ENCODE measurements around the gene OR8H2.
"Not testable (repeated sequence)": the region's sequence is repeated elsewhere in the genome, so short reads cannot be mapped to it uniquely, and the experiment has no call there.

Gene OR8H2

GRCh38 chr11:56103210-56103737 is at the start of gene OR8H2:
Gene OR8H2, plus strand, starts transcription at chr11:56103687. Its CDS starts 1,356 bp downstream, at chr11:56105043.
- no peak for DNase-seq

GRCh38 chr11:56056366-56056765 is 47.1 kb upstream of the OR8H2 start:
- not testable (repeated sequence) for DNase-seq

GRCh38 chr11:56057661-56058237 is 45.7 kb upstream of the OR8H2 start:
- not testable (repeated sequence) for DNase-seq

- DNase-seq, result not testable (repeated sequence)
These were observed 45.2 kb upstream of the OR8H2 start for GRCh38 chr11:56058260-56058780.

- DNase-seq, result no peak
These were observed 36.5 kb upstream of the OR8H2 start for GRCh38 chr11:56066980-56067379.

GRCh38 chr11:56089697-56090096 is 13.8 kb upstream of the OR8H2 start:
- DNase-seq, result no peak

- no peak for DNase-seq
These were observed 10.5 kb upstream of the OR8H2 start, which contains the start of gene OR8I2 for GRCh38 chr11:56093008-56093407. Gene OR8I2, plus strand, starts transcription at chr11:56093308. Its CDS starts 0 bp downstream, at chr11:56093308.

GRCh38 chr11:56122073-56122472 is 18.6 kb downstream of the OR8H2 start, which contains the start of gene OR8H3:
Gene OR8H3, plus strand, starts transcription at chr11:56122373. Its CDS starts 0 bp downstream, at chr11:56122373.
- no peak for DNase-seq

GRCh38 chr11:56140151-56140661 is 36.7 kb downstream of the OR8H2 start, which contains the start of gene OR8J3:
Gene OR8J3, minus strand, starts transcription at chr11:56140201. Its CDS starts 2,483 bp downstream, at chr11:56137718.
- no peak for DNase-seq

GRCh38 chr11:56143681-56144080 is 40.2 kb downstream of the OR8H2 start:
- not testable (repeated sequence) for DNase-seq

- DNase-seq, result no peak
These were observed 47.9 kb downstream of the OR8H2 start for GRCh38 chr11:56151376-56151775.

- no peak for DNase-seq
These were observed 48.8 kb downstream of the OR8H2 start for GRCh38 chr11:56152333-56152732.
